ENCODE data around the gene NAA20. TPM values are rescaled to one million over a fixed set of nuclear protein-coding genes. Genes with fewer than 3 reads are reported as not detected.

Gene NAA20
- polyA plus RNA-seq, 1 donor (not counting 4 experiments of a cell fraction or from before 2014, with no cell fraction given) = 204 TPM

DNA sequence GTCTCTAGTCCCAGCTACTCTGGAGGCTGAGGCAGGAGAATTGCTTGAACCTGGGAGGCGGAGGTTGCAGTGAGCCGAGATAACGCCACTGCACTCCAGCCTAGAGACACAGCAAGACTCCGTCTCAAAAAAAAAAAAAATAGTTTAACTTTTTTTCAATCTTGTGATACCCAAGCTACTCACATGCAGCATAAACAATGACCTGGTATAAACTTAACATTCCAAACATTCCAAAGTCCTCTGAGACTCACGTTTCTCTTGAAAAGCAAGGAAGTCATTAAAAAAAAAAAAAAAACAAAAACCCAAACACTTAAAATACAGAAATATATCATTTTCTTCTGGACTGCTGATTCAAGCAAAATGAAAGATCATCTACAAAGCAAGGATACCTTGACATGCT lies 20.8 kb downstream of the NAA20 start:
- dilution Hi-C loops (cut with MboI; ENCODE audit: extremely low pct_ligation_motif_present, low sequenced_read_pairs) = no loop called here
- H3K27ac ChIP-seq (ENCODE audit: control insufficient read depth, insufficient read depth, low read length) = no peak overlapping the region
- DNase-seq (ENCODE audit: low read depth, low spot score) (no peak), FAIRE-seq (no peak)
- no peaks in the 10 kb centered on the region for H3K79me2 ChIP-seq (ENCODE audit: control insufficient read depth, insufficient read depth, low read length)
- no peak overlapping the region for H3K4me3 ChIP-seq (ENCODE audit: control insufficient read depth in 2 of 3, extremely low read depth in 1 of 3, insufficient read depth in 2 of 3, low read depth in 1 of 3, low read length in 3 of 3)
- H3K9me3 ChIP-seq (ENCODE audit: control insufficient read depth, low read depth, low read length) = no peaks in the 10 kb centered on the region
- no peak overlapping the region for H2AFZ ChIP-seq (ENCODE audit: control insufficient read depth, low read length)
- no peak for TF ChIP-seq CTCF (optimal IDR thresholded peaks at IDR 0.05 in 1 of 3, IDR thresholded peaks at IDR 0.05 in 1 of 3, conservative IDR thresholded peaks at IDR 0.05 in 1 of 3; ENCODE audit: extremely low read depth in 1 of 3, insufficient read depth in 2 of 3, low read length in 3 of 3)
- no peak for TF ChIP-seq EZH2 (IDR thresholded peaks at IDR 0.05; ENCODE audit: low read length)
- no peaks in the 10 kb centered on the region for H3K27me3 ChIP-seq (ENCODE audit: control insufficient read depth, extremely low read depth, insufficient read depth, low read length)
- no peaks in the 10 kb centered on the region for H3K4me1 ChIP-seq (ENCODE audit: control insufficient read depth, extremely low read depth, insufficient read depth, low read length)
- H3K4me2 ChIP-seq (ENCODE audit: control insufficient read depth, extremely low read depth, insufficient read depth, low read depth, low read length) = no peak overlapping the region
- no peaks in the 10 kb centered on the region for H3K9me1 ChIP-seq (ENCODE audit: control insufficient read depth, extremely low read depth, insufficient read depth, low read length)
- H3K9ac ChIP-seq (ENCODE audit: control insufficient read depth, extremely low read depth, insufficient read depth, low read length) = no peak overlapping the region
- peaks cover 27 to 45% of the 10 kb centered on the region in 2 experiments for H3K36me3 ChIP-seq (ENCODE audit: control insufficient read depth in 2 of 2, extremely low read depth in 1 of 2, insufficient read depth in 2 of 2, low read length in 2 of 2)
- no peaks in the 10 kb centered on the region for H4K20me1 ChIP-seq (ENCODE audit: control insufficient read depth, extremely low read depth, insufficient read depth, low read length)

- Histone ChIP-seq H3K4me2 (ENCODE audit: control insufficient read depth, extremely low read depth, insufficient read depth, low read depth, low read length) (no peak overlapping the region), H3K27ac (ENCODE audit: control insufficient read depth, insufficient read depth, low read length) (no peak overlapping the region), H3K27me3 (ENCODE audit: control insufficient read depth, extremely low read depth, insufficient read depth, low read length) (no peaks in the 10 kb centered on the region), H3K4me3 (ENCODE audit: control insufficient read depth in 2 of 3, extremely low read depth in 1 of 3, insufficient read depth in 2 of 3, low read depth in 1 of 3, low read length in 3 of 3) (no peak overlapping the region), H2AFZ (ENCODE audit: control insufficient read depth, low read length) (no peak overlapping the region), H3K4me1 (ENCODE audit: control insufficient read depth, extremely low read depth, insufficient read depth, low read length) (no peaks in the 10 kb centered on the region), H4K20me1 (ENCODE audit: control insufficient read depth, extremely low read depth, insufficient read depth, low read length) (no peaks in the 10 kb centered on the region), H3K79me2 (ENCODE audit: control insufficient read depth, insufficient read depth, low read length) (no peaks in the 10 kb centered on the region), H3K9ac (ENCODE audit: control insufficient read depth, extremely low read depth, insufficient read depth, low read length) (no peak overlapping the region), H3K9me3 (ENCODE audit: control insufficient read depth, low read depth, low read length) (no peaks in the 10 kb centered on the region), H3K36me3 (ENCODE audit: control insufficient read depth in 2 of 2, extremely low read depth in 1 of 2, insufficient read depth in 2 of 2, low read length in 2 of 2) (peaks cover 31 to 50% of the 10 kb centered on the region in 2 experiments), H3K9me1 (ENCODE audit: control insufficient read depth, extremely low read depth, insufficient read depth, low read length) (no peaks in the 10 kb centered on the region)
- FAIRE-seq (no peak), DNase-seq (ENCODE audit: low read depth, low spot score) (no peak)
- no peak for TF ChIP-seq EZH2 (IDR thresholded peaks at IDR 0.05; ENCODE audit: low read length)
- no peak for TF ChIP-seq CTCF (optimal IDR thresholded peaks at IDR 0.05 in 1 of 3, IDR thresholded peaks at IDR 0.05 in 1 of 3, conservative IDR thresholded peaks at IDR 0.05 in 1 of 3; ENCODE audit: extremely low read depth in 1 of 3, insufficient read depth in 2 of 3, low read length in 3 of 3)
- dilution Hi-C loops (cut with MboI; ENCODE audit: extremely low pct_ligation_motif_present, low sequenced_read_pairs) = no loop called here
Observed at GRCh38 chr20:20038586-20038985, 21.4 kb downstream of the NAA20 start.
